Peyer's patch (tissue), 4 donors: ENCODE results near the gene FAR1. TPM values are rescaled to one million over a fixed set of nuclear protein-coding genes. Genes with fewer than 3 reads are reported as not detected.

Source experiments
- DNase-seq, 3 donors: peaks; one replicate each; pipeline ENCODE4 v3.0.0-alpha.2; 2017 to 2019
- H3K27ac ChIP-seq, 4 donors: fragments of 200-600 bp; sonication (generic); one replicate each; pipeline ENCODE4 v1.5.1; 2016 to 2019
- H3K27me3 ChIP-seq, 2 donors: fragments of 200-600 bp; sonication (generic); one replicate each; pipeline ENCODE4 v1.5.1; 2019
- H3K36me3 ChIP-seq, 3 donors: fragments of 200-600 bp; sonication (generic); one replicate each; pipeline ENCODE4 v1.5.1; 2016 to 2019
- H3K4me1 ChIP-seq, 4 donors: fragments of 200-600 bp; sonication (generic); one replicate each; pipeline ENCODE4 v1.5.1; 2016 to 2019
- H3K4me3 ChIP-seq, 4 donors: fragments of 200-600 bp; sonication (generic); 1 replicate in 3 of 4; 2 replicates in 1 of 4; pipeline ENCODE4 v1.5.1; 2016 to 2019; ENCODE audit warnings: mild to moderate bottlenecking in 1 of 4
- H3K9me3 ChIP-seq, 4 donors: fragments of 200-600 bp; sonication (generic); one replicate each; pipeline ENCODE4 v1.5.1; 2016 to 2019; ENCODE audit warnings: mild to moderate bottlenecking in 1 of 4
- CTCF ChIP-seq, 6 experiments: fragments of 450-650 bp in 4 of 6; fragments of 200-600 bp in 2 of 6; sonication (generic) in 1 of 6; IDR thresholded peaks; one replicate each; pipeline ENCODE4 v1.5.1; 2017 to 2019; ENCODE audit warnings: antibody characterized with exemption in 6 of 6, mild to moderate bottlenecking in 3 of 6, moderate library complexity in 1 of 6
- POLR2A ChIP-seq, 2 donors: fragments of 450-650 bp; IDR thresholded peaks; one replicate each; pipeline ENCODE4 v1.5.1; 2017; ENCODE audit warnings: antibody characterized with exemption in 2 of 2, mild to moderate bottlenecking in 2 of 2, moderate library complexity in 2 of 2
- total RNA-seq, 4 donors: library from RNA; depleted of rRNA; stranded (reverse); fragments of >200 nt; gene quantifications; one replicate each; pipeline ENCODE4 v1.1.0, GENCODE V29; 2016

Gene FAR1
- total RNA-seq, 4 donors from 2014 or later = 35.2 to 125 (median 74.0) TPM

GRCh38 chr11:13692172-13692571 lies 23.7 kb downstream of the FAR1 start:
- H3K36me3 ChIP-seq = peaks cover 0 to 10% (median 0%) of the 10 kb centered on the region in 3 donors
- no peak overlapping the region for H3K27ac ChIP-seq
- no peak overlapping the region for H3K4me3 ChIP-seq
- no peaks in the 10 kb centered on the region for H3K9me3 ChIP-seq
- no peaks in the 10 kb centered on the region for H3K4me1 ChIP-seq
- no peak for TF ChIP-seq CTCF (IDR thresholded peaks at IDR 0.05)
- TF ChIP-seq POLR2A (IDR thresholded peaks at IDR 0.05) = no peak
- H3K27me3 ChIP-seq = no peaks in the 10 kb centered on the region
- DNase-seq = no peak

GRCh38 chr11:13694115-13694514 lies 25.6 kb downstream of the FAR1 start:
- Histone ChIP-seq H3K4me3 (no peak overlapping the region), H3K27ac (no peak overlapping the region), H3K27me3 (no peaks in the 10 kb centered on the region), H3K4me1 (peaks cover 0 to 8% (median 0%) of the 10 kb centered on the region in 4 donors), H3K9me3 (no peaks in the 10 kb centered on the region), H3K36me3 (peaks cover 0 to 10% (median 0%) of the 10 kb centered on the region in 3 donors)
- DNase-seq = no peak
- TF ChIP-seq CTCF (IDR thresholded peaks at IDR 0.05) = no peak

GRCh38 chr11:13695886-13696285 lies 27.4 kb downstream of the FAR1 start:
- no peak overlapping the region for H3K27ac ChIP-seq
- peaks cover 0 to 10% (median 0%) of the 10 kb centered on the region in 3 donors for H3K36me3 ChIP-seq
- H3K4me1 ChIP-seq = peaks cover 0 to 10% (median 0%) of the 10 kb centered on the region in 4 donors
- TF ChIP-seq CTCF (IDR thresholded peaks at IDR 0.05) (no peak), POLR2A (IDR thresholded peaks at IDR 0.05) (no peak)
- DNase-seq = no peak
- H3K4me3 ChIP-seq = no peak overlapping the region
- no peaks in the 10 kb centered on the region for H3K9me3 ChIP-seq
- H3K27me3 ChIP-seq = no peaks in the 10 kb centered on the region

- Histone ChIP-seq H3K4me3 (no peak overlapping the region), H3K27me3 (no peaks in the 10 kb centered on the region), H3K4me1 (peaks cover 0 to 10% (median 0%) of the 10 kb centered on the region in 4 donors), H3K36me3 (peaks cover 0 to 14% (median 0%) of the 10 kb centered on the region in 3 donors), H3K9me3 (no peaks in the 10 kb centered on the region), H3K27ac (no peak overlapping the region)
- no peak for DNase-seq
- TF ChIP-seq POLR2A (IDR thresholded peaks at IDR 0.05) (no peak), CTCF (IDR thresholded peaks at IDR 0.05) (no peak)
Measured at GRCh38 chr11:13697710-13698109, 29.2 kb downstream of the FAR1 start.

- TF ChIP-seq CTCF (IDR thresholded peaks at IDR 0.05) = no peak
- no peak for TF ChIP-seq POLR2A (IDR thresholded peaks at IDR 0.05)
- no peak for DNase-seq
- Histone ChIP-seq H3K4me3 (no peak overlapping the region), H3K36me3 (peaks cover 0 to 16% (median 0%) of the 10 kb centered on the region in 3 donors), H3K27me3 (no peaks in the 10 kb centered on the region), H3K9me3 (no peaks in the 10 kb centered on the region), H3K27ac (no peak overlapping the region), H3K4me1 (peaks cover 0 to 10% (median 0%) of the 10 kb centered on the region in 4 donors)
Measured at GRCh38 chr11:13698132-13698531, 29.7 kb downstream of the FAR1 start.

- Histone ChIP-seq H3K27me3 (no peaks in the 10 kb centered on the region), H3K9me3 (no peaks in the 10 kb centered on the region), H3K4me3 (no peak overlapping the region), H3K36me3 (peaks cover 0 to 16% (median 0%) of the 10 kb centered on the region in 3 donors), H3K4me1 (peaks cover 0 to 10% (median 0%) of the 10 kb centered on the region in 4 donors), H3K27ac (peak overlapping the region in 1 of 4 donors; percentile 51)
- no peak for DNase-seq
- TF ChIP-seq CTCF (IDR thresholded peaks at IDR 0.05) (no peak), POLR2A (IDR thresholded peaks at IDR 0.05) (no peak)
Measured at GRCh38 chr11:13699041-13699440, 30.6 kb downstream of the FAR1 start.
